SU-DHL-6 (cell line): ENCODE data around the gene NSMCE3.

Experiments
- H2AFZ ChIP-seq: fragments of 200-600 bp; sonication (generic); 2 replicates; pipeline ENCODE4 v1.6.1; 2014; ENCODE audit warnings: low read depth, mild to moderate bottlenecking, moderate library complexity, mixed read lengths, antibody characterized with exemption, low read length; ENCODE audit not compliant: severe bottlenecking
- H3F3A ChIP-seq: fragments of 200-600 bp; shearing (Covaris generic); 2 replicates; pipeline ENCODE4 v1.6.0; 2016; ENCODE audit warnings: antibody characterized with exemption, mild to moderate bottlenecking; ENCODE audit not compliant: insufficient read depth
- H3K27ac ChIP-seq: fragments of 200-600 bp; sonication (generic); 2 replicates; pipeline ENCODE4 v1.5.1; 2016; ENCODE audit warnings: low read depth, mild to moderate bottlenecking, low read length, moderate library complexity, mixed read lengths
- H3K27me3 ChIP-seq: fragments of 200-600 bp; sonication (generic), shearing (Covaris generic); 2 replicates; pipeline ENCODE4 v1.6.0; 2014; ENCODE audit warnings: mild to moderate bottlenecking, low read length
- H3K36me3 ChIP-seq: fragments of 200-600 bp; sonication (generic); 2 replicates; pipeline ENCODE4 v1.6.1; 2014; ENCODE audit warnings: mild to moderate bottlenecking, low read length, mixed read lengths
- H3K4me2 ChIP-seq: fragments of 300-600, 200-600 bp; shearing (Covaris generic), sonication (generic); 2 replicates; pipeline ENCODE4 v1.6.0; 2014; ENCODE audit warnings: low read length, low read depth, mild to moderate bottlenecking; ENCODE audit not compliant: poor library complexity, severe bottlenecking
- H3K4me3 ChIP-seq: fragments of 200-600 bp; sonication (generic); 2 replicates; pipeline ENCODE4 v1.5.1; 2014; ENCODE audit warnings: antibody characterized with exemption, low read length, mild to moderate bottlenecking, mixed read lengths; ENCODE audit not compliant: insufficient read depth, poor library complexity, severe bottlenecking
- H3K79me2 ChIP-seq: fragments of 200-600 bp; sonication (generic); 2 replicates; pipeline ENCODE4 v1.6.1; 2014; ENCODE audit warnings: mild to moderate bottlenecking, low read length, moderate library complexity; ENCODE audit not compliant: insufficient read depth
- H3K9ac ChIP-seq: fragments of 200-600 bp; sonication (generic); 2 replicates; pipeline ENCODE4 v1.7.0; 2014; ENCODE audit warnings: mild to moderate bottlenecking, low read length
- H3K9me2 ChIP-seq: fragments of 200-600 bp; sonication (generic); replicated peaks from 2 replicates; pipeline ENCODE4 v1.6.1; 2014; ENCODE audit warnings: low read length; ENCODE audit not compliant: insufficient read depth
- H3K9me3 ChIP-seq: fragments of 200-600 bp; sonication (generic); 2 replicates; pipeline ENCODE4 v1.6.1; 2014; ENCODE audit warnings: low read length, mixed read lengths; ENCODE audit not compliant: insufficient read depth
- H4K20me1 ChIP-seq: fragments of 200-600 bp; sonication (generic); 2 replicates; pipeline ENCODE4 v1.6.1; 2014; ENCODE audit warnings: low read depth, mild to moderate bottlenecking, antibody characterized with exemption, low read length, moderate library complexity, mixed read lengths
- EZH2phosphoT487 ChIP-seq: fragments of 200-600 bp; sonication (generic), shearing (Covaris generic); conservative IDR thresholded peaks from 2 replicates; pipeline ENCODE4 v1.6.1; 2018; ENCODE audit warnings: mild to moderate bottlenecking, antibody characterized with exemption, low read length, moderate library complexity, mixed read lengths
- TF ChIP-seq, protein P1 (sequence below): fragments of 200-600 bp; sonication (generic); IDR thresholded peaks from one replicate; pipeline ENCODE4 v1.5.1; 2017; ENCODE audit warnings: antibody characterized with exemption, mild to moderate bottlenecking, low read length, moderate library complexity; ENCODE audit not compliant: insufficient read depth, poor library complexity, severe bottlenecking

The NSMCE3 gene

DNA sequence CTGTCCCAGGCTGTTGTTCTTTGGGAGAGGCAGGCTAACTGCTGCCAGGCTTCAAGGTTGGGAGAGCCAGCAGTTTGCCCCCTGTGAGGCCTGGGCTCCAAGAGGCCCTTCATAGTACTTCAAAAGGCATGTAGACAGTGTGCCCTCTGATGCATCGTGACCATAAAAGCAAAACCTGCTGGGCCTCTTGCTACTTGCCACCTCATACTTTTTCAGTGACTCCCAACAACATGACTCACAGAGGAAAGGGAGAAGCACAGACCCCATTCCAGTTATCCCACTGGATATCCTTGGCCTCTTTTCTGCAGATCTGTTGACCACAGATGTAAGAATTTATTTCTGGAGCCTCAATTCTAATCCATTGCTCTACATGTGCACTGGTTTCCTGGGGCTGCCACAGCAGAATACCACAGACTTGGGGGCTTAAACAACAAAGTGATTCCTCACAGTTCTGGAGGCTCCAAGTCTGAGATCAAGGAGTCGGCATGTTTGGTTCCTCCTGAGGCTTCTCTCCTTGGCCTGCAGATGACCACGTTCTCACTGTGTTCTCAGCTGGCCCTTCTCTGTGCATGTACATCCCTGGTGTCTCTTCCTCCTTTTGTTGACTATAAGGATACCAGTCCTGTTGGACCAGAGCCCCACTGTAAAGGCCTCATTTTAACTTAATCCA is 8.9 kb upstream of the NSMCE3 start:
- Histone ChIP-seq H3K27ac (no peak overlapping the region), H4K20me1 (no peaks in the 10 kb centered on the region), H3F3A (no peaks in the 10 kb centered on the region), H2AFZ (no peak overlapping the region), H3K9me3 (peaks cover 7% of the 10 kb centered on the region; the same call in 1 of the 2 replicates), H3K79me2 (no peaks in the 10 kb centered on the region), H3K27me3 (no peaks in the 10 kb centered on the region), H3K36me3 (no peaks in the 10 kb centered on the region), H3K4me2 (no peak overlapping the region), H3K9ac (no peak overlapping the region), H3K4me3 (no peak overlapping the region), H3K9me2 (no peaks in the 10 kb centered on the region)
- TF ChIP-seq, protein P1, sequence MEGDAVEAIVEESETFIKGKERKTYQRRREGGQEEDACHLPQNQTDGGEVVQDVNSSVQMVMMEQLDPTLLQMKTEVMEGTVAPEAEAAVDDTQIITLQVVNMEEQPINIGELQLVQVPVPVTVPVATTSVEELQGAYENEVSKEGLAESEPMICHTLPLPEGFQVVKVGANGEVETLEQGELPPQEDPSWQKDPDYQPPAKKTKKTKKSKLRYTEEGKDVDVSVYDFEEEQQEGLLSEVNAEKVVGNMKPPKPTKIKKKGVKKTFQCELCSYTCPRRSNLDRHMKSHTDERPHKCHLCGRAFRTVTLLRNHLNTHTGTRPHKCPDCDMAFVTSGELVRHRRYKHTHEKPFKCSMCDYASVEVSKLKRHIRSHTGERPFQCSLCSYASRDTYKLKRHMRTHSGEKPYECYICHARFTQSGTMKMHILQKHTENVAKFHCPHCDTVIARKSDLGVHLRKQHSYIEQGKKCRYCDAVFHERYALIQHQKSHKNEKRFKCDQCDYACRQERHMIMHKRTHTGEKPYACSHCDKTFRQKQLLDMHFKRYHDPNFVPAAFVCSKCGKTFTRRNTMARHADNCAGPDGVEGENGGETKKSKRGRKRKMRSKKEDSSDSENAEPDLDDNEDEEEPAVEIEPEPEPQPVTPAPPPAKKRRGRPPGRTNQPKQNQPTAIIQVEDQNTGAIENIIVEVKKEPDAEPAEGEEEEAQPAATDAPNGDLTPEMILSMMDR, result no peak
- no peak for TF ChIP-seq EZH2phosphoT487

DNA sequence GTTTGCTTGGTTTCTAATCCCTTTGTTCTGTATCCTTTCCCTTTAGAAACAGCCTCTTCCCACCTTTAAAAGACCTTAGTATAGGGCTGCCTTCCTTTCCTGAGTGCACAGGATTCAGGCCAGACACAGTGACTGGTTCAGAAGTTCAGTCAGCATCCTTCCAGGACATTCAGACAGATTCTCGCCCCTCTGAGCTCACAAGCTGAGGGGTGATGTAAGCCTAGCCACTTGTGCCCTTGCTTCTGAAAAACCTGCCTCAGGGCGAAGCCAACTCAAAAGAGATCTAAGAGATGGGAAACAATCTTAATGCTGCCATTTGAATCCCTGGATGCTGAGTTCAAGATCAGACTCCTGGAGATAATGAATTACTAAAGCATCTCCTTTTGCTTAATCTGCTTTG is 6.7 kb upstream of the NSMCE3 start:
- no peaks in the 10 kb centered on the region for H3K79me2 ChIP-seq
- 0 out of 2 replicates have a peak, but pooled peaks cover under 1% of the 10 kb centered on the region for H3F3A ChIP-seq
- H3K27me3 ChIP-seq, result no peaks in the 10 kb centered on the region
- no peak overlapping the region for H3K27ac ChIP-seq
- H3K36me3 ChIP-seq, result no peaks in the 10 kb centered on the region
- H3K9me3 ChIP-seq, result no peaks in the 10 kb centered on the region
- H3K9ac ChIP-seq, result no peak overlapping the region
- no peak for TF ChIP-seq EZH2phosphoT487
- TF ChIP-seq, protein P1, result no peak
- H3K4me2 ChIP-seq, result no peak overlapping the region
- H2AFZ ChIP-seq, result no peak overlapping the region
- no peaks in the 10 kb centered on the region for H3K9me2 ChIP-seq
- H3K4me3 ChIP-seq, result no peak overlapping the region
- no peaks in the 10 kb centered on the region for H4K20me1 ChIP-seq

DNA sequence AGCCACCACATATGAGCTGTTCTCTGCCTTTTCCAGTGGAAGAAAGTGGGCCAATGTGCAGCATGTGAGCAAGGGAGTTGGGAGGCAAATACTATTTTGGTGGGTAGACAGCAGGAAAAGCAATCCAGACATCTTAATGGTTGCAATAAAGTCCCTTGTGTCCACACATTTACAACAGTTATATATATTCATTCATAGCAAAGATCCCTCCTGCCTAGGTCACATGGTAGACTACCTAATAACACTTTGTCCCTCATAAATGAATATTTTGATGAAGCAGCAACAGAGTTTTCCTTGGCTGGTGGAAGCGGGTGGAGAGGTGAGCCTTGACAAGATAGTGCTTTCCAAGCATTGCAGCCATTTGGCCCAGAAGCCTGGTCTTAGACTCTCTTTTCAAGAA is 6.2 kb upstream of the NSMCE3 start:
- Histone ChIP-seq H3K9ac (no peak overlapping the region), H2AFZ (no peak overlapping the region), H3K27me3 (no peaks in the 10 kb centered on the region), H3K9me3 (no peaks in the 10 kb centered on the region), H4K20me1 (no peaks in the 10 kb centered on the region), H3K9me2 (no peaks in the 10 kb centered on the region), H3K4me3 (no peak overlapping the region), H3F3A (0 out of 2 replicates have a peak, but pooled peaks cover 5% of the 10 kb centered on the region), H3K36me3 (no peaks in the 10 kb centered on the region), H3K79me2 (no peaks in the 10 kb centered on the region), H3K27ac (no peak overlapping the region), H3K4me2 (no peak overlapping the region)
- TF ChIP-seq, protein P1, result no peak
- TF ChIP-seq EZH2phosphoT487, result no peak
